Muscle of back (tissue), 11 donors: Measurements from ENCODE around the gene MIEN1. TPM values are rescaled to one million over a fixed set of nuclear protein-coding genes. Genes with fewer than 3 reads are reported as not detected.
"Not testable (repeated sequence)": the region's sequence is repeated elsewhere in the genome, so short reads cannot be mapped to it uniquely, and the experiment has no call there.

ENCODE experiments used
- DNase-seq, 3 donors: peaks; one replicate each; pipeline versions ENCODE4 v3.0.0 to v3.0.0-alpha.2; 2013
- polyA plus RNA-seq, 10 donors: library from polyadenylated mRNA; unstranded; fragments of 120-200 nt; gene quantifications; one replicate each; pipeline ENCODE4 v1.2.1, GENCODE V29; 2013; ENCODE audit not compliant: insufficient read length in 10 of 10

Gene MIEN1
- polyA plus RNA-seq, 10 donors: 15.2 to 23.7 (median 19.0) TPM

DNA sequence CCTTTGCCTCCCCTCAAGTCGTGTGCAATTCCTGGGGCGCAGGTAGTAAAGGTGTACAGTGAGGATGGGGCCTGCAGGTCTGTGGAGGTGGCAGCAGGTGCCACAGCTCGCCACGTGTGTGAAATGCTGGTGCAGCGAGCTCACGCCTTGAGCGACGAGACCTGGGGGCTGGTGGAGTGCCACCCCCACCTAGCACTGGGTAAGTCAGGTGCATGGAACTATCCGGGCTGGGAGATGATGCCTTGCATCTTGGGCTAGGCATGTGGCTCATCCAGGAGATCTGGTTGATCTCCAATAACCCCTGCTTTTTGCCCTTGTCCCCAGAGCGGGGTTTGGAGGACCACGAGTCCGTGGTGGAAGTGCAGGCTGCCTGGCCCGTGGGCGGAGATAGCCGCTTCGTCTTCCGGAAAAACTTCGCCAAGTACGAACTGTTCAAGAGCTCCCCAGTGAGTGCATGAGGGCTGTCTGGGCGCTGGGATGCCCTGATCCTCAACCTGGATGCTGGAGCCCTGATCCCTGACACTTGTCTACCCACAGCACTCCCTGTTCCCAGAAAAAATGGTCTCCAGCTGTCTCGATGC lies 12.6 kb upstream of the MIEN1 start:
- no peak for DNase-seq

DNA sequence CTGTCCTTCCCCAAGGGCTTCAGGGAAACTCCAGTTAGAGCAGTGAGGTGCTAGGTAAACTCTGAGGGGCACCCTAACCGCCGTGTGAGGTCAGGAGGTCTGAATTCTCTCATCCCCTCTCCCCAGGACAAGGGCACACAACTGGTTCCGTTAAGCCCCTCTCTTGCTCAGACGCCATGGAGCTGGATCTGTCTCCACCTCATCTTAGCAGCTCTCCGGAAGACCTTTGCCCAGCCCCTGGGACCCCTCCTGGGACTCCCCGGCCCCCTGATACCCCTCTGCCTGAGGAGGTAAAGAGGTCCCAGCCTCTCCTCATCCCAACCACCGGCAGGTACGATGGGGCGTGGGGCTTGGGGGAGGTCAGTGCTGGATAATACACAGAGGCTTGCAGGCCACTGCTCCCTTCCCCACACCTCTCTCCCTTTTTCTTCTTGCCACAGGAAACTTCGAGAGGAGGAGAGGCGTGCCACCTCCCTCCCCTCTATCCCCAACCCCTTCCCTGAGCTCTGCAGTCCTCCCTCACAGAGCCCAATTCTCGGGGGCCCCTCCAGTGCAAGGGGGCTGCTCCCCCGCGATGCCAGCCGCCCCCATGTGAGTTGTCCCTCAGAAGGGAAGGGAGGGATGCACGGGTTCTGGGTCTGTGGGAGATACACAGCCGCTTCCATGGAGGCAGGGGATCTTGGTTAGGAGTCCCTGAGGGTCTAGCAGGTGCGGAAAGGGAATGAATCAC lies 12.0 kb upstream of the MIEN1 start:
- no peak for DNase-seq

DNA sequence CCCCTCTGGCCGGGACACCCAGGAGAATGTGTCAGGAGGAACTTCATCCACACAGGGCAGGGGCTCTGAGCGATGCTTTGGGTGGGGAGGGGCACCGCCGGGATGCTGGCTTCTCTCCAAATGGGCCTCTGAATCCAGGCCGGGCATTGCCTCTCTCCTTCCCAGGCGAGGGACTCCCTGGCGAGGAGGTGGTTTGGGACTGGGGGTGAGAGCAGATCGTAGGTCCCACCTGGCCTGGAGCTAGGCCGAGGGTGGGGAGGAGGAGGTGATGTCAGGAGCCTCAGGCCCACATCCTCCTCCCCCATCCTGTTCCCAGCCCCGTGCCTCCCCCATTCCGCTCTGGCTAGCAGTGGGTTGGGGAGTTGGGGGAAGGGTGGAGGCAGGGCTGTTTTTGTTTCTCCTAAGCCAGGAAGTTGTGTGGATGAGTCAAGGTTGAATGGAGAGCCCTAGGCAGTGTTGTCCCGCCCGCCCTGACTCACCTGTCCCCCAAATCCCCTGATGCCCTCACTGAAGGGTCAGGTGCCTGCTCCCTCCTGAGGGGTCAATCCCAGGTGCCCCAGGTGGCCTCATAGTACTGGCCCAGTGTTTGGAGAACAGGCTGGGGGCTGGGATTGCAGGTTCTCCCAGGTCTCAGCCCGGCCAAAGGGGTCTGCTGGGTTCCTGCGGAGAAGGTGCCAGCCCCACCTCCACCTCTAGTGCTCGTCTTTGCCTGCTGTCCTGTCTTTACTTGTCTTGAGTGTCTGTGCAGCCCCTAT lies 10.2 kb upstream of the MIEN1 start:
- peak in 1 of 3 donors; percentile 35 for DNase-seq

DNA sequence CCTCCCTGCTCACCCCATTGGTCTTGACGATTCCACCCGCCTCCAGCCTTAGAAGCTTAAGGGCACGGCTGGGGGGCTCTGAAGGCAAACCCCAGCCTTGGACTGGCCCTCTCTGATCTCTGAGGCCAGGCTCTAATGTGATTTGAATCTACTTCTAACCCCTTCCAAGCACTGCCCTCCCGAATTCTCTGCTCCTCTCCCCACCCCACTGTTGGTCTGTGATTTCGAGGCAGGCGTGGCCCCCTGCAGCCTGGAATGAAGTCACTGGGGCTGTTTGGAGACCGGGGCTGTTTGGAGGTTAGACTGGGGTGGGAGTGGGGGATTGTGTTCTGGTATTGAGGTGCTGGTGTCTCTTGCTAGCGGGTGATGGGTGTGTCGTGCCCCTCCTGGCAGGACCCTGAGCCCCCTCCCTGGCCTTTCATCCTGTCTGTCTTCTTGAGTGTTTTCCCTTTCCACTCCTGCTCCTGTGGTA lies 9.6 kb upstream of the MIEN1 start:
- peak in 1 of 3 donors; percentile 49 for DNase-seq

DNA sequence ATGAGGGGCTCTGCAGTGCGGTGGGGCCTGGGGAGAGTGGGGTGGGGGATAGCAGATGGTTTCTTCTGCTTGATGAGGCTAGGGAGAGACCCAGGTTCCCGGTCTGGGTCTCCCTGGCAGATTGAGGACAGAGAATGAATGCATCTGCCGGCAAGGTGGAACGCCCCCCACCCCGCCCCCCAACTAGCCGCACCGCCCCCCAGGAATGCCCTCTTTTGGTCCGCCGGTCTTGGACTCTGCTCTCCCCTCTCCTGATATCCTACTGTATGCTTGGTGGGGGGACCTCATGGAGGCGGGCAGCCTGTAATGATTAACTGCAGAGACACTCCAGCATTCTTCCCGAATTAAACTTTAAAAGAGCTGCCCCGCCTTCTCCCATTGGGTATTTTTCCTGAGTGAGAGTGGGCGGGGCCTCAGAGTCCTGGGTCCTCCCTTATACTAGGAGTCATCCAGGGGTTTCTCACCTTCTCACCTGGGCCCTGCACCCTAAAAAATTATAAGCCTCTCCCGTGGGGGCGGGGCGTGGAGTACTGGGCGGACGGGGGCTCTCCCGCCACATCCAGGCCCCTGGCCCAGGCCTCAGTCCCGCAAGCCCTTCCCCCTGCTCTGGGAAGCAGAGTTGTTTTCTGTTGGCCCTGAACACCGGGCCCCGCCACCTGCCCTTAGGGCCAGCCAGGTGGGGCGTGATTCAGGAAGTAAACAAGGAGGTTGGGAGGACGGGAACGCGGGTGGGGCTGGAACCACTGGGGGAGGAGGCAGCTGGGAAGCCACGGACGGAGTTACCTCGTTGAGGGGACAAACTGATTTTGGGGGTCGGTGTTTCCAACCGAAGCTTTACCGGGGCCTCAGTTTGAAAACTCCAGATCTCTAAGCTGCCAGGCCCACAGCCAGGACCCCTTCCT lies 8.9 kb upstream of the MIEN1 start:
- peak in 2 of 3 donors; percentile 15 to 54 for DNase-seq

DNA sequence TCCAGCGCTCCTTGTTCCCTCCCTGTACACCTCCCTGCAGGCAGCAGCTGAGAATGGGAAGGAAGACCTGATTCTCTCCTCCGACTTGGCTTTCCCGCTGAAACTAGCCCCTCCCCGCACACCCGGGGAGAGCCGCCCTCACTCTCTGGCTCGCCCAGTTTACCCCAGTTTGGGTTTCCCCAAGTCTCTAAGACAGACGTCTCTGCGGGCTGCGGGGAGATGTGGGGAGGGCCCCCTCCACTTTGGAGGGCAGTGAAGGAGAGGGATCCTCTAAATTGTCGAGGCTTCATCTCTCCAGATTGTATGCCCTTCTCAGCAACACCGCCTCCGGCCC lies 8.2 kb upstream of the MIEN1 start:
- DNase-seq: no peak

DNA sequence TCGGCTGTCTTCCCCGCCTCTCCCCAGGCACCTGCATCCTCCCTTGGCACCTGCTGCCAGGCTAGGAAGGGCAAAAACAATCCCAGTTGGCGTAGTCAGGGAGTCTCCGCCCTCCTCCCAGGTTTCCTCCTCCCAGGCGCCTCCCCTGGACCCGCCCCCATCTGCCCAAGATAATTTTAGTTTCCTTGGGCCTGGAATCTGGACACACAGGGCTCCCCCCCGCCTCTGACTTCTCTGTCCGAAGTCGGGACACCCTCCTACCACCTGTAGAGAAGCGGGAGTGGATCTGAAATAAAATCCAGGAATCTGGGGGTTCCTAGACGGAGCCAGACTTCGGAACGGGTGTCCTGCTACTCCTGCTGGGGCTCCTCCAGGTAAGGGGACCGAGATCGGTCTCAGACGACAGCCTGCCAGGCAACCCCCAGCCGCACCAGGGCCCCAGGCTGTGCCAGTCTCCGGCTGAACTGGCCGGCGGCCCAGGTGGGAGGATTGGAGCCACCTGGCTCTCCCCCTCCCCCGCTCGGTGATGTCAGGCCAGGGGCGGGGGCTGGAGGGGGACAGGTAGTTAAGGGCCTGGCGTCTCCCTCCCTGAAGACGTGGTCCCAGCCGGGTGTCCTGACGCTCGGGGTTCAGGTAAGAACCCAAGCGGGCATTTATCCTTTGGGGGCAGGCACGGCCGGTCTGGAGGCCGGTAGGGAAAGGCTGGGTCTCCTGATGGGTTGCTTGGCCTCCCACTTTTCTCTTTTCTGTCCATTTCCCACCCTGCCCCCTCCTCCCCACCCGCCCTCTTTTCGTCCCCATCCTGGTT lies 7.6 kb upstream of the MIEN1 start, which contains the start of gene GRB7:
GRB7 (plus strand) TSS at position 179 of the 808 bp plus-strand sequence. CDS start 4,364 bp downstream, outside the sequence.
- DNase-seq: no peak

DNA sequence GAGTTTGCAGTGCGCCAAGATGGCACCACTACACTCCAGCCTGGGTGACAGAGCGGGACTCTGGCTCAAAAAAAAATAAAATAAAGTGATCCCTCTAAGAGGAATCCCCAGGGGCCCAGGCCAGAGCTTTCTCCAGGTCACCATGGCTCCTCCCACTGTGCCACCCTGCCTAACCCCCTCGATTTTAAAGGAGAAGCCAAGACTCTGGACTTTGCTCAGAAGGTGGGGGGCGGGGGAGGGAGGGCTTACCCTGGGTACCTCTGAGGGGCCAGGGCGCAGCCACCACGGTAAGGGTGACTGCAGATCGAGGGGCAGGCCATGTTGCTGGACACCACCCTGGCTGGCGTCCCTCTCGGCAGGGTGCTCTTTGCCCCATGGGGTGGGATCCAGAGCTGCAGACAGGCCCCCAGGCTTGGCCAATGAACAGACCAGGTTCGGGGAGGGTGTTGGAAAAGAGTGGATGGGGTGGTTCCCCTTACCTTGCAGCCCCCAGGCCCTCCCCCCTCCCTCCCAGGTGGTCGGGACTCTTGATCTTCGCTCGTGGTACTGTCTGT lies 7.0 kb upstream of the MIEN1 start:
- DNase-seq: no peak

DNA sequence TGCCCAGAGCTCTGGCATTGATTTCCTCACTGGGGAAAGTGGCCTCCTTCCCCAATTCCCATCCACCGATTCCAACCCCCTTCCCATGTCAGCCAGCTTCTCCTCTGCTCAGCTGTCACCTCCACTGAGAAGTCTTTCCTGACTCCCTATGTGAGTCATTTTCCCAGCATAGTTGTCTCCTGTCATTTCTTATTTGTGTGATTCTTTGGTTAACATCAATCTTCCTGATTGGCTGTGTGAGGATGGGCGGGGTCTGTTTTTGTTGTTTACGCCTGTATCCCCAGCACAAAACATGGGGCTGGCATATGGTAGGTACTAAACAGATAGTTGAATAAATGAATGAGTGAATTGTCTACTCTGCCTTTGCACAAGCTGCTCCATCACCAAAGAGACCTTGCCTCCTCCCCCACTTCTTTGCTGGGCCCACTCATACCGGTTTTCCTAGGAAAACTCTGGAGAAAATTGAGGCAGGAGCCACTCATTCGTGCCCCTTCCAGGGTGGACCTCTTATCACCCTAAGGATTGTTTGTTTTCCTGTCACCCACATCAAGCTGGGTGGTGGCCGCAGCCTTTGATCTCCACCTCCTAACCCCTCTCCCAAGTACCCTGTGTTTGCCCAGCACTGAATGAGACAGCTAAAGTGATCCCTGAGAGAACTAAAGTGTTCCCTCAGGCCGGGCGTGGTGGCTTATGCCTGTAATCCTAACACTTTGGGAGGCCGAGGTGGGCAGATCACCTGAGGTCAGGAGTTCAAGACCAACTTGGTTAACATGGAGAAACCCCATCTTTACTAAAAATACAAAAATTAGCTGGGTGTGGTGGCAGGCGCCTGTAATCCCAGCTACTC lies 6.2 kb upstream of the MIEN1 start:
- DNase-seq: no peak

DNA sequence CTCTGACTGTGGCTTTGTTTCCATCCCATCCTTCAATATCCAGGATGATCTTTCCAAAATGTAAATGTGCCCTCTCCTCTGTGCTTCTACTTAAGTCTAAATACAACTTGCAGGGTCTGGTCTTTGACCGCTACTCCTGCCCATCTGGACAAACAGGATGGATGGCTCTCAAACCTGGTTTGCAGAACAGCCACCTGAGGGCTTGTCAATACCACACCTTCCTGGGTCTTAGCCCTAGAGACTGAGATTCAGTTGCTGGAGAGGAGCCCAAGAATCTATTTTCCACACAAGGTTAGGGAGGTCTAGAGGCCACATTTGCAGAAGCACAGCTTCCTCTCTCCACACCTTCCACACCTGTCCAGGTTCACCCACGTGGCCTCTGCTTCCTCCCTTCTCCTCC lies 5.5 kb upstream of the MIEN1 start:
- no peak for DNase-seq

DNA sequence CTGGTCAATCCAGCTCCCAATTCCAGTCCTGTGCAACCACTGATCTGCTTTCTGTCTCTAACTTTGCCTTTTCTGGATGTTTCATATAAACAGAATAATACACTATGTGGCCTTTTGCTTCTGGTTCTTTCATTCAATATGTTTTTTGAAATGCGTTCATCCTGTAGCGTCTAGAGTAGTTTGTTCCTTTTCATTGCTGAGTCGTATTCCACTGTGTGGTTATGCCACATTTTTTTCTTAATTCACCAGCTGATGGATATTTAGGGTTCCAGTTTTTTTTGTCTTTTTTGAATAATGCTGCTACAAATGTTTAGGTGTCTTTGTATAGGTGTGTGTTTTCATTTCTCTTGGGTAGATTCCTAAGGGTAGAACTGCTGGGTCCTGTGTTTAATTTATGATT lies 2.3 kb upstream of the MIEN1 start:
- DNase-seq: no peak

DNA sequence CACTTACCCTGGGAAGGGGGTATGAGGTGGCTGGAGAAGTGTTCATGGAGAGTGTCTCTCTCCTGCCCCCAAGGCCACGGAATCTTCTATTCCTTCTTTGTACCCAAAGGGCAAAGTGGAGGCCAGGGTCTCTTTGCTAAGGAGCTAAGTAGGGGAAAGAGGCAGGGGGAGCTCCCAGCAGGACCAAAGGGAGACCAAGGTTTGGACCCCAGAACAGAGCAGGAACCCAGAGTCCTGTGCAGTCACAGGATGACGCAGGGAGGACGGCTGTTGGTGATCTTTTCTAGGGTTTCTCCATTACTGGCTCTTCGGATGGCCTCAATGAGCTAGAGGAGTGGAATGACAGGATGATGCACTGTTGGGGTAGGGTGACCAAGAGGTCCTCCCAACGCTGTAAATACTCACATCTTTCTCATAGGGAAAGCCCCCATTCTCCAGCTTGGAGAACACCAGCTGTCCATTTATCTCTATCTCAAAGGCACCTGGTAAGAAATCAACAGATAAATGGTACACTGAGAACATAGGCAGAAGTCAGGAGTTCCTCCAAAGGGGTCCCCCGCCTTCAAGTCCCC lies 966 bp downstream of the MIEN1 start:
- DNase-seq: no peak

DNA sequence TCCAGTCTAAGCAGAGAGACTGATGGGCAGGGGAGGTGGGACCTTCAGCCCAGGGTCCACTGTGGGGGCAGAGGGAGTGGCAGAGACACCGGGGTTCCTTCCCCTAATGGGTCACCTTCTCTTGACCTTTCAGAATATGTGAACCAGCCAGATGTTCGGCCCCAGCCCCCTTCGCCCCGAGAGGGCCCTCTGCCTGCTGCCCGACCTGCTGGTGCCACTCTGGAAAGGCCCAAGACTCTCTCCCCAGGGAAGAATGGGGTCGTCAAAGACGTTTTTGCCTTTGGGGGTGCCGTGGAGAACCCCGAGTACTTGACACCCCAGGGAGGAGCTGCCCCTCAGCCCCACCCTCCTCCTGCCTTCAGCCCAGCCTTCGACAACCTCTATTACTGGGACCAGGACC lies 2.8 kb downstream of the MIEN1 start:
- no peak for DNase-seq

DNA sequence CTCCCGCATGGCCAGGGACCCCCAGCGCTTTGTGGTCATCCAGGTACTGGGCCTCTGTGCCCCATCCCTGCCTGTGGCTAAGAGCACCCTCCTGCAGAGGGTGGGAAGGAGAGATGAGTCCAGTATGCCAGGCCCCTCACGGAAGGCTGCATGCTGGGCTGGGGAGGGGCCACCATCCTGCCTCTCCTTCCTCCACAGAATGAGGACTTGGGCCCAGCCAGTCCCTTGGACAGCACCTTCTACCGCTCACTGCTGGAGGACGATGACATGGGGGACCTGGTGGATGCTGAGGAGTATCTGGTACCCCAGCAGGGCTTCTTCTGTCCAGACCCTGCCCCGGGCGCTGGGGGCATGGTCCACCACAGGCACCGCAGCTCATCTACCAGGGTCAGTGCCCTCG lies 3.7 kb downstream of the MIEN1 start:
- DNase-seq: no peak

DNA sequence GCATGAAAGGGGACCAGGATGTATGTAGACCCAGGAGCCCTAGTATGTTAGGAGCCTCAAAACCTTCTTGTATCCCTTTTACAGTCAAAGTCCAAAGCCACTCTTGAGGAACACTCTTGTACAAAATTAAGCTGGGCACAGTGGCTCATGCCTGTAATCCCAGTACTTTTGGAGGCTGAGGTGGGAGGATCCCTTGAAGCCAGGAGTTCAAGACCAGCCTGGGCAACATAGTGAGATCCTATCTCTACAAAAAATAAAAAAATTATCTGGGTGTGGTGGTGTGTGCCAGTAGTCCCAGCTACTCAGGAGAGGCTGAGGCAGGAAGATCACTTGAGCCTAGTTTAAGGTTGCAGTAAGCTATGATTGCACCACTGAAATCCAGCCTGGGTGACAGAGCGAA lies 4.4 kb downstream of the MIEN1 start:
- DNase-seq: not testable (repeated sequence)

DNA sequence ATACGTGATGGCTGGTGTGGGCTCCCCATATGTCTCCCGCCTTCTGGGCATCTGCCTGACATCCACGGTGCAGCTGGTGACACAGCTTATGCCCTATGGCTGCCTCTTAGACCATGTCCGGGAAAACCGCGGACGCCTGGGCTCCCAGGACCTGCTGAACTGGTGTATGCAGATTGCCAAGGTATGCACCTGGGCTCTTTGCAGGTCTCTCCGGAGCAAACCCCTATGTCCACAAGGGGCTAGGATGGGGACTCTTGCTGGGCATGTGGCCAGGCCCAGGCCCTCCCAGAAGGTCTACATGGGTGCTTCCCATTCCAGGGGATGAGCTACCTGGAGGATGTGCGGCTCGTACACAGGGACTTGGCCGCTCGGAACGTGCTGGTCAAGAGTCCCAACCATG lies 5.6 kb downstream of the MIEN1 start:
- no peak for DNase-seq

DNA sequence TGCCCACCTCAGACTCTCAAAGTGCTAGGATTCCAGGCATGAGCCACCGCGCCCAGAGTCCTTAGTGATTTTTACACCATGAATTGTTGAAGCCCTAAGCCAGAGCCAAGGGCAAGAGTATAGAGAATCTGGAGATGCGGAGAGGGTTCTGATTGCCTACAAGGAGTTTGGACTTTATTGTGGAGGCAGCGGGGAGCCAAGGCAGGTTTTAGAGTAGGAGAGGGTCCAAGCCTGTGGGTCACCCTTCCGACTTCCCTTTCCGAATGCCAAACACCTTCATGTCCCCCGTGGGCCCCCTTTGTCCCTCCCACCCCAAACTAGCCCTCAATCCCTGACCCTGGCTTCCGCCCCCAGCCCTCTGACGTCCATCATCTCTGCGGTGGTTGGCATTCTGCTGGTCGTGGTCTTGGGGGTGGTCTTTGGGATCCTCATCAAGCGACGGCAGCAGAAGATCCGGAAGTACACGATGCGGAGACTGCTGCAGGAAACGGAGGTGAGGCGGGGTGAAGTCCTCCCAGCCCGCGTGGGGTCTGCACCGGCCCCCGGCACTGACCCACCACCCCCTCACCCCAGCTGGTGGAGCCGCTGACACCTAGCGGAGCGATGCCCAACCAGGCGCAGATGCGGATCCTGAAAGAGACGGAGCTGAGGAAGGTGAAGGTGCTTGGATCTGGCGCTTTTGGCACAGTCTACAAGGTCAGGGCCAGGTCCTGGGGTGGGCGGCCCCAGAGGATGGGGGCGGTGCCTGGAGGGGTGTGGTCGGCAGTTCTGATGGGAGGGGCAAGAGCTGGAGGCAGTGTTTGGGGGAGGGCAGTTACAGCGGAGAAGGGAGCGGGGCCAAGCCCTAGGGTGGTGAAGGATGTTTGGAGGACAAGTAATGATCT lies 7.1 kb downstream of the MIEN1 start:
- DNase-seq: no peak

DNA sequence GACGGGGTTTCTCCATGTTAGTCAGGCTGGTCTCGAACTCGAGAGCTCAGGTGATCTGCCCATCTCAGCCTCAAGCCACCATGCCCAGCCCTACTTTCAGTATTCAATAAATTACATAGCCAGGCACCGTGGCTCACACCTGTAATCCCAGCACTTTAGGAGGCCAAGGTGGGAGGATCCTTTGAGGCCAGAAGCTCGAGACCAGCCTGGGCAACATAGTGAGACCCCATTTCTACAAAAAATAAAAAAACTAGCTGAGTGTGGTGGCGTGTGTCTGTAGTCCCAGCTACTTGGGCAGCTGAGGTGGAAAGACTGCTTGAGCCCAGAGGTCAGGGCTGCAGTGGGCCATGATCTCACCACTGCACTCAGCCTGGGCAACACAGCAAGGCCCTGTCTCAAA lies 8.2 kb downstream of the MIEN1 start:
- no peak for DNase-seq
